Heart right ventricle (tissue), 16 donors: Measurements from ENCODE around the gene DCST1. TPM values are rescaled to one million over a fixed set of nuclear protein-coding genes. Genes with fewer than 3 reads are reported as not detected.

ENCODE experiments used
- ATAC-seq, 8 donors: fragments of 200-7000 bp; cut with Tn5 transposase; one replicate each; pipeline ENCODE4 v1.9.1; 2020; ENCODE audit warnings: mild to moderate bottlenecking in 8 of 8, moderate library complexity in 8 of 8, moderate number of reproducible peaks in 1 of 8
- DNase-seq, 2 donors: peaks; one replicate each; pipeline ENCODE4 v3.0.0-alpha.2; 2020
- H3K27ac ChIP-seq, 10 donors: fragments of 200-600 bp; sonication (generic) in 2 of 10; one replicate each; pipeline versions ENCODE4 v1.5.0 to v1.8.0; 2020 to 2022; ENCODE audit warnings: mild to moderate bottlenecking in 3 of 10
- H3K27me3 ChIP-seq, 7 donors: fragments of 200-600 bp; one replicate each; pipeline ENCODE4 v1.8.0; 2021 to 2022; ENCODE audit warnings: mild to moderate bottlenecking in 2 of 7
- H3K36me3 ChIP-seq, 9 donors: fragments of 200-600 bp; sonication (generic) in 1 of 9; one replicate each; pipeline versions ENCODE4 v1.5.0 to v1.8.0; 2020 to 2022; ENCODE audit warnings: mild to moderate bottlenecking in 2 of 9
- H3K4me1 ChIP-seq, 9 donors: fragments of 200-600 bp; sonication (generic) in 1 of 9; one replicate each; pipeline versions ENCODE4 v1.5.0 to v1.8.0; 2020 to 2022; ENCODE audit warnings: mild to moderate bottlenecking in 4 of 9
- H3K4me3 ChIP-seq, 10 donors: fragments of 200-600 bp; sonication (generic) in 2 of 10; one replicate each; pipeline versions ENCODE4 v1.5.0 to v1.8.0; 2020 to 2022; ENCODE audit warnings: mild to moderate bottlenecking in 7 of 10, moderate library complexity in 2 of 10
- H3K9me3 ChIP-seq, 11 donors: fragments of 200-600 bp in 10 of 11; sonication (generic) in 2 of 11; one replicate each; pipeline versions ENCODE4 v1.5.0 to v1.8.0; 2013 to 2022; ENCODE audit warnings: mild to moderate bottlenecking in 2 of 11, control low read depth in 1 of 11, moderate library complexity in 1 of 11
- WGBS, 2 donors: extraction: QIAGEN DNeasy Blood & Tissue Kit; methylation state at CpG; one replicate each; pipeline ENCODE4 v1.1.7; 2013; ENCODE audit warnings: inconsistent platforms in 1 of 2; 5-methylcytosine and 5-hydroxymethylcytosine counted together
- intact Hi-C, 10 donors: fragments of 100-400 bp; cut with DNase I; formaldehyde crosslinking; loops; one replicate each; pipeline versions ENCODE4 v1.11.1 to v1.14.2; 2022
- polyA plus RNA-seq, 2 donors: library from polyadenylated mRNA; stranded (reverse); fragments of 200-250 nt; gene quantifications; one replicate each; pipeline ENCODE4 v1.2.3, GENCODE V29; 2013
- total RNA-seq, 10 donors: library from RNA; stranded (reverse); fragmentation: NEBNext Ultra II Directional in 3 of 10; extraction: Animal tissue kit (Norgen Biotek cat#: 25700) in 3 of 10; gene quantifications; one replicate each; pipeline versions ENCODE4 v1.2.1 to v1.2.4, GENCODE V29; 2021 to 2023
- TF ChIP-seq, protein P1 (sequence below), 9 donors: fragments of 200-600 bp; sonication (generic) in 2 of 9; IDR thresholded peaks; one replicate each; pipeline versions ENCODE4 v1.5.0 to v1.8.0; 2021 to 2022; ENCODE audit warnings: antibody characterized with exemption in 9 of 9, mild to moderate bottlenecking in 5 of 9, moderate library complexity in 1 of 9
- donor health status: Arrhythmogenic right ventricular cardiomyopathy.
- donor health status: ischemic (EF 13 %, LVEDD 7.1; RV severe dilation, severe dysfunction).
- donor health status: healthy with polysubstance abuse.
- donor health status: DM: no; HTN: yes; CAD: no.
- donor health status: DM: no; HTN: no; CAD: no.
- donor health status: ischemic (EF 25% LVEDD 6.9; RV normal size, moderate dysfunction).
- donor health status: ischemic (EF 25% LVEDD 5.7; RV mildly dilated, moderate dysfunction).
- donor health status: healthy.
- donor health status: DM: yes; HTN: yes; CAD: no.
- donor health status: Ischemic cardiomyopathy.
- donor health status: ischemic (EF 35%, LVEDD 5.7; RV mildly dilated, moderate dysfunction).
- donor health status: nonischemic (EF 11% LVEDD 7.7; RV severe dilation, severe dysfunction).
- donor health status: DM: yes; HTN: yes; CAD: no.
- donor health status: PGD.
- donor health status: ischemic (EF 29% LVEDD 5.4; RV normal size, mild dysfunction).
- donor health status: nonischemic (EF 23%, LVEDD 6.1; RV moderate dilation, normal function).

The DCST1 gene
- total and polyA plus RNA-seq, 12 donors, result 0.29 TPM; not detected in 11

DNA sequence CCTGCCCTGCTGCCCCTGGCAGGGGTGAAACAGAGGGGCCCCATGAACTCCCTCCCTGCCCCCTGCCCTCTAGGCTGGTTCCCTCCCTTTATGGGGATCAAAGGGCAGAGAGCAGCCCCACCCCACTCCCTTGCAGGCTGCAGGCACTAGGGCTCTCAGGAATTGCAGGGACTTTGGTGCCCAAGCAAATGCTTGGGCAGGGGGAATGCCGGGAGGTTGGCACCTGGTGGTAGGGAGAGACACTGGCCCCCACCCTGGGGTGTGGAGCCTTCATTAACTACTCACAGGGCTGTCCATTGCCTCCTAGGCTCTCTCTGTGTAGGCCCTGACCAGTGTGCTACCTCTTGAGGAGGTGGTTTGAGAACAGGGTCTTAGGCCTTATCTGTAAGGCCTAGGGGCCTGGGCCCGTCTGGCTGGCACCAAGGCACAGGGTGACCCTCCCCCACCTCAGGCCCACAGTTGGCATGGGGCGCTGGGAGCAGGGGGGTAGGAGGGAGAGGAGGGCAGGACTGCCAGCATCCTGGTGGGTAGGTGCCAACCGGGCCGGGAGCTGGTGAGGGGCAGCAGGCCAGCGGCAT lies 26.3 kb upstream of the DCST1 start:
- DNase-seq (peak; percentile 69 to 75), ATAC-seq (peak; percentile 14 to 53 (median 34))
- TF ChIP-seq, protein P1, sequence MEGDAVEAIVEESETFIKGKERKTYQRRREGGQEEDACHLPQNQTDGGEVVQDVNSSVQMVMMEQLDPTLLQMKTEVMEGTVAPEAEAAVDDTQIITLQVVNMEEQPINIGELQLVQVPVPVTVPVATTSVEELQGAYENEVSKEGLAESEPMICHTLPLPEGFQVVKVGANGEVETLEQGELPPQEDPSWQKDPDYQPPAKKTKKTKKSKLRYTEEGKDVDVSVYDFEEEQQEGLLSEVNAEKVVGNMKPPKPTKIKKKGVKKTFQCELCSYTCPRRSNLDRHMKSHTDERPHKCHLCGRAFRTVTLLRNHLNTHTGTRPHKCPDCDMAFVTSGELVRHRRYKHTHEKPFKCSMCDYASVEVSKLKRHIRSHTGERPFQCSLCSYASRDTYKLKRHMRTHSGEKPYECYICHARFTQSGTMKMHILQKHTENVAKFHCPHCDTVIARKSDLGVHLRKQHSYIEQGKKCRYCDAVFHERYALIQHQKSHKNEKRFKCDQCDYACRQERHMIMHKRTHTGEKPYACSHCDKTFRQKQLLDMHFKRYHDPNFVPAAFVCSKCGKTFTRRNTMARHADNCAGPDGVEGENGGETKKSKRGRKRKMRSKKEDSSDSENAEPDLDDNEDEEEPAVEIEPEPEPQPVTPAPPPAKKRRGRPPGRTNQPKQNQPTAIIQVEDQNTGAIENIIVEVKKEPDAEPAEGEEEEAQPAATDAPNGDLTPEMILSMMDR (IDR thresholded peaks at IDR 0.05), result no peak
- peaks cover 26 to 86% (median 73%) of the 10 kb centered on the region in 9 donors for H3K4me1 ChIP-seq
- H3K27me3 ChIP-seq, result no peaks in the 10 kb centered on the region
- peak overlapping the region; percentile 19 to 98 (median 95) for H3K27ac ChIP-seq
- peak overlapping the region in 3 of 10 donors; percentile 25 to 54 (median 28) for H3K4me3 ChIP-seq
- no peaks in the 10 kb centered on the region for H3K36me3 ChIP-seq
- intact Hi-C loops, result loop anchor here in 1 of 10 donors (10.0 kb wide), 1 partner anchor 57 kb away; the partner anchor contains the start of gene EFNA4
- H3K9me3 ChIP-seq, result no peaks in the 10 kb centered on the region
- 44 to 51% methylated on average over 6 of the region's 6 CpGs for WGBS, 2 donors

DNA sequence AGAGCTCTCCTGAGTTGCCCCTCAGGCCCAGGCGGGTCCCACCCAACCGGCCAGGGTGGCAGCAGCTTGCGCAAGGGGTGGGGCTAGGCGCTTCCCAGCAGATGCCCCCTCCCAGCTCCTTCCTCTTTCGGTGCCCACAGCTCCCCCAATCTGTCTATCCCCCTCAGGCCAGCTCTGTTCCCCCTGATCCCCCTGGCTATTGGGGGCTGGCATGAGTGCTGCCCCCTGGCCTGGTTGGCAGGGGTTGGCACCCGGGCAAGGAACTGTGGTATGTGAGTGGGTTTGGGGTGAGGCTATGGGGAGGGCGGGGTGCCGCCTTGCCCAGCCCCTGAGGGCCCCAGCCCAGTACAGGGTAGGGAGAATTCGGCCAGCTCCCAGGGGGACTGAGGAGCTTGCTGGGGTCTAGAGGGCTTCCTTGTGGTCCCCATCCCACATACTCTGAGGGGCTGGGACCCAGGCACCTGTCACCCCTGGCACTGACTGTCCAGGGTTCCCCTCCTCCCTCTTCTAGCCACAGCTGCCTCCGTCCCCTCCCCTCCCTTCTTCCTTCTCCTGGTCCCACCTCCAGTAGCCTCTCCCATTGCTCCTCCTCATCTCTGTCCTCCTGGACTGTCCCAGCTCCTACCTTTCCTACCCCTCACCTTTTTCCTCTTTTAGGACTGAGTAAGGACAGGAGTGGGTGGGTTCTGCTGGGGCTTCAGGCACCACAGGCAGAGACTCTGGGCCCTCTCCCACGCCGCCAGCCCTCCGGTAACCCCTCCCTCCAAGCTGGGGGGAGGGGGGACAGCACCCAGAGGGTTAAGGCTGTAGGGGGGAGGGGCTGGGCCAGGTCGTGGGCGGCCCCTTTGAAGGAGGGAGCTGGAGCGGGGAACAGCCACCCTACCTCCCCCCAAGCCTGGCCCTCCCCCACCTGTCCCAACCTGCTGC lies 25.3 kb upstream of the DCST1 start:
- DNase-seq (no peak), ATAC-seq (peak in 1 of 8 donors; percentile 2)
- intact Hi-C loops, result loop anchor here in 1 of 10 donors (10.0 kb wide), 1 partner anchor 57 kb away; the partner anchor contains the start of gene EFNA4
- H3K4me3 ChIP-seq, result peak overlapping the region in 7 of 10 donors; percentile 1 to 54 (median 25)
- peaks cover 0 to 4% (median 0%) of the 10 kb centered on the region in 9 donors for H3K36me3 ChIP-seq
- H3K4me1 ChIP-seq, result peaks cover 26 to 95% (median 81%) of the 10 kb centered on the region in 9 donors
- H3K27me3 ChIP-seq, result no peaks in the 10 kb centered on the region
- TF ChIP-seq, protein P1 (IDR thresholded peaks at IDR 0.05), result no peak
- 62 to 72% methylated on average over 16 of the region's 16 CpGs for WGBS, 2 donors
- peak overlapping the region; percentile 19 to 98 (median 95) for H3K27ac ChIP-seq
- no peaks in the 10 kb centered on the region for H3K9me3 ChIP-seq

DNA sequence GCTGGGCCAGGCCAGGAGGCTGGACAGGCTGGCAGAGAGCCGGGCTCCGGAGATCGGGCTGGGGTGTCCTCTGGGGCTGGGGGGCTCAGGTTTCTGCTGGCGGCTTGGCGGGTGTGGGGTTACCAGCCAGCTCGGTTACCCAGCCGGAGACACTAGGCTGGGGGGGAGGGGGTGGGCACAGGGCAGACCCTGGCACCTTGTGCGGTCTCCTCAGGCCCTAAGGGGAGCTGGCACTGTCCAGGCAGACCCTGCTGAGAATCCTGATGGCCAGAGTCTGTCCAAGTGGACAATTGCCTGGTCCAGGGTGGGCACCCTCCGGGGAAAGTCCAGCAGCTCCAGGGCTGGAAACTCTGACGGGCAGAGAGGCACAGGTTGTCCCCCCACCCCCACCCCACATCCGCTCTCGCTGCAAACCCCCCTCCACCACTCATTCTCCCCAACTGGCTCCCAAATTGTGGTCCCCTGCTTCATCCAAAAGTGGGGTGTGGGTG lies 24.4 kb upstream of the DCST1 start:
- Histone ChIP-seq H3K4me1 (peaks cover 22 to 97% (median 73%) of the 10 kb centered on the region in 9 donors), H3K27ac (peak overlapping the region in 7 of 10 donors; percentile 83 to 98 (median 95)), H3K27me3 (no peaks in the 10 kb centered on the region), H3K4me3 (peak overlapping the region in 3 of 10 donors; percentile 24 to 54 (median 25)), H3K9me3 (no peaks in the 10 kb centered on the region), H3K36me3 (peaks cover 0 to 9% (median 0%) of the 10 kb centered on the region in 9 donors)
- intact Hi-C loops, result loop anchor here in 1 of 10 donors (10.0 kb wide), 1 partner anchor 56 kb away; the partner anchor contains the start of gene EFNA4
- DNase-seq (no peak), ATAC-seq (no peak)
- WGBS, 2 donors, result 88 to 92% methylated on average over 12 of the region's 12 CpGs
- TF ChIP-seq, protein P1 (IDR thresholded peaks at IDR 0.05), result no peak

DNA sequence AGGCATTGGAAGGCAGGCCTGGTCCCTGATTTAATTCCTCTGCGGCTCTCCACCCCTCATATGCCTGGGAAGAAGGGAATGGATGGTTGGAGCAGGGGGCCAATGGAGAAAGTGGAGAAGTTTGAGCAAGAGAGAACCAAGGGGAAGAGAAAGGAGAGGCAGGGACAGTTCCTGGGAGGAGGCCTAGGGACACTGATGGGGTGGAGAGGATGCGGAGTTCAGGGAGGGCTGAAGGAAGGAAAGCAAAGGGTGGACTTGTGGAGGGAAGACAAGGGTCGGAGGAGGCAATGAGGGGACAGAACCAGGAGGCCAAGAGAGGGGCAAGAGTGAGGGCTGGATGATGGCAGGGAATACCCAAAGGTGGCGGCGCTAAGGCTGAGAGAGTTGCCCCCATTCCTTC lies 23.9 kb upstream of the DCST1 start:
- Histone ChIP-seq H3K27ac (peak overlapping the region in 3 of 10 donors; percentile 83 to 98 (median 95)), H3K9me3 (no peaks in the 10 kb centered on the region), H3K4me3 (peak overlapping the region in 1 of 10 donors; percentile 54), H3K27me3 (no peaks in the 10 kb centered on the region), H3K36me3 (peaks cover 0 to 13% (median 2%) of the 10 kb centered on the region in 9 donors), H3K4me1 (peaks cover 21 to 93% (median 69%) of the 10 kb centered on the region in 9 donors)
- DNase-seq (no peak), ATAC-seq (no peak)
- intact Hi-C loops, result loop anchor here in 1 of 10 donors (10.0 kb wide), 2 partner anchors 55 kb away; partner anchors contain the start of genes EFNA4 and PBXIP1
- TF ChIP-seq, protein P1 (IDR thresholded peaks at IDR 0.05), result no peak
- WGBS, 2 donors, result 91 to 95% methylated on average over 5 of the region's 5 CpGs
